HFF-Myc (cell line): ENCODE measurements around the gene DAG1.

Source experiments
- DNase-seq: peaks from one replicate; pipeline ENCODE4 v3.0.0-alpha.2; 2011; ENCODE audit warnings: low read depth; ENCODE audit errors: extremely low read depth
- H3K4me3 ChIP-seq: replicated peaks from 2 replicates; pipeline ENCODE4 v1.5.1; 2011; ENCODE audit warnings: low read depth, mild to moderate bottlenecking, control low read depth, low read length
- TF ChIP-seq, protein P1 (sequence below): IDR thresholded peaks from 2 replicates; pipeline ENCODE4 v1.5.1; 2012; ENCODE audit warnings: mild to moderate bottlenecking, low read depth, low read length, control low read depth; ENCODE audit errors: missing control alignments

Gene DAG1

DNA sequence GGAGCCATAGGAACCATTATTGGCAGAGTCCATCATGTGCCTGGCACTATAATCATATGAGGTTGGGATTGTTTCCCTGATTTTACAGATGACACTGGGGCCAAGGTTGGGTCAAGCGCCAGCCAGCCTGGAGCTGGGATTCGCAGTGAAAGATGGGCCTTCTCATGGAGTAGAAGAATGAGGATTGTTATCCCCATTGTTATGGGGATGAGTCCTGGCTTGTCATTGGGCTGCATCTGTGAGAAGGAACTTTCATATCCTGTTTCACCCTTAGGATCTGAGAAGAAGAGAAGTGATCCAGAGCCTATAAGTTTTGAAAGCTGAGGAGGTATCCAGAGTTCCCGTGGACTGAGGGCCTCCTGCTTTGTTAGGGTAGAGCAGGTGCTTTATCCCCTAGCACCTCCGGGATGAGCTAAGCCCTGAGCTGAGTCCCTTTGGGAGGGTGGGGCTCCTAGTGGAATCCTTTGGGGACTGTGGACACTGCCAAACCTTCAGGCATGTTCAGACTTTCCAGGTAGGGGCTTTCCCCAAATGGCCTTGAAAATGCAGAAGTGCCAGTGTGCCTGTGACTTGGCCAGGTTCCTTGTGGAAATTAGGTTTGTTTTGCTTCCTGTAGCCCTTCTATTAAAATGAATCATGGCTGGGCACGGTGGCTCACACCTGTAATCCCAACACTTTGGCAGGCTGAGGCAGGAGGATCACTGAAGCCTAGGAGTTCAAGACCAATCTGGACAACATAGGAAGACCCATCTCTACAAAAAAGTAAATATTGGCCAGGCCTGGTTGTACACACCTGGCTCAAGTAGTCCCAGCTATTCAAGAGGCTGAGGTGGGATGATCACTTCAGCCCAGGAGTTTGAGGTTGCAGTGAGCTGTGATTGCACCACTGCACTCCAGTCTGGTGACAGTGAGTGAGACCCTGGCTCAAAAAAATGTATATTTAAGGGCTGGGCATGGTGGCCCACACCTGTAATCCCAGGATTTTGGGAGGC is 54.0 kb downstream of the DAG1 start:
- no peak overlapping the region for H3K4me3 ChIP-seq
- TF ChIP-seq, protein P1, sequence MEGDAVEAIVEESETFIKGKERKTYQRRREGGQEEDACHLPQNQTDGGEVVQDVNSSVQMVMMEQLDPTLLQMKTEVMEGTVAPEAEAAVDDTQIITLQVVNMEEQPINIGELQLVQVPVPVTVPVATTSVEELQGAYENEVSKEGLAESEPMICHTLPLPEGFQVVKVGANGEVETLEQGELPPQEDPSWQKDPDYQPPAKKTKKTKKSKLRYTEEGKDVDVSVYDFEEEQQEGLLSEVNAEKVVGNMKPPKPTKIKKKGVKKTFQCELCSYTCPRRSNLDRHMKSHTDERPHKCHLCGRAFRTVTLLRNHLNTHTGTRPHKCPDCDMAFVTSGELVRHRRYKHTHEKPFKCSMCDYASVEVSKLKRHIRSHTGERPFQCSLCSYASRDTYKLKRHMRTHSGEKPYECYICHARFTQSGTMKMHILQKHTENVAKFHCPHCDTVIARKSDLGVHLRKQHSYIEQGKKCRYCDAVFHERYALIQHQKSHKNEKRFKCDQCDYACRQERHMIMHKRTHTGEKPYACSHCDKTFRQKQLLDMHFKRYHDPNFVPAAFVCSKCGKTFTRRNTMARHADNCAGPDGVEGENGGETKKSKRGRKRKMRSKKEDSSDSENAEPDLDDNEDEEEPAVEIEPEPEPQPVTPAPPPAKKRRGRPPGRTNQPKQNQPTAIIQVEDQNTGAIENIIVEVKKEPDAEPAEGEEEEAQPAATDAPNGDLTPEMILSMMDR, result no peak
- DNase-seq, result no peak

DNA sequence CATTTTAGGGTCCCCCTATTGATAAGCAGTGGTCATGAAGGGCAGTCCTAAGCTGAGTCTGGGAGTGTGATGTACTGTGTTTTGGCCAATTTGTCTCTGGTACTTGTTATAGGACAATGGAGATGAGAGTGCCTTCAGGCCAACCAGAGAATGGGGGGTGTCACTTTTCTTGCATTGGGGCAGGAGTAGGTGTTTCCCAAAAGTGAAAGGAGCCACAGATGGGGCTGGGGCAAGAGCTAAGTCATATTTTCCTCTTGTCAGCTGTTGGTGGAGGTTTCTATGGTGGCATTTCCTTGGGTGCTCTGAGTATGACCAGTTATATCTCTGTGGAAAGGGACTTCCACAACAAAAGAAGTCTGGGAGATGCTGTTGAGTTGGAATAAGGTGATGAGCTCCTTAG is 59.5 kb downstream of the DAG1 start:
- DNase-seq, result no peak
- H3K4me3 ChIP-seq, result no peak overlapping the region
- TF ChIP-seq, protein P1, result no peak

- TF ChIP-seq, protein P1, result no peak
- no peak for DNase-seq
- no peak overlapping the region for H3K4me3 ChIP-seq
Observed at GRCh38 chr3:49530231-49530630, 60.2 kb downstream of the DAG1 start.

DNA sequence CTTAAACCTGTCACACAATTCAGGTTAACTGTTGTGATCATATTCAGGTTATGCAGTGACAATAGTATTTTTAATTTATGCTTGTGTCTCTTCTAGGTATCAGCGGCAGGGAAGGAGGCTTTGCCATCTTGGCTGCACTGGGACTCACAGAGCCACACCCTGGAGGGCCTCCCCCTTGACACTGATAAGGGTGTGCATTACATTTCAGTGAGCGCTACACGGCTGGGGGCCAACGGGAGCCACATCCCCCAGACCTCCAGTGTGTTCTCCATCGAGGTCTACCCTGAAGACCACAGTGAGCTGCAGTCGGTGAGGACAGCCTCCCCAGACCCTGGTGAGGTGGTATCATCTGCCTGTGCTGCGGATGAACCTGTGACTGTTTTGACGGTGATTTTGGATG is 60.6 kb downstream of the DAG1 start:
- no peak overlapping the region for H3K4me3 ChIP-seq
- TF ChIP-seq, protein P1, result no peak
- DNase-seq, result no peak

DNA sequence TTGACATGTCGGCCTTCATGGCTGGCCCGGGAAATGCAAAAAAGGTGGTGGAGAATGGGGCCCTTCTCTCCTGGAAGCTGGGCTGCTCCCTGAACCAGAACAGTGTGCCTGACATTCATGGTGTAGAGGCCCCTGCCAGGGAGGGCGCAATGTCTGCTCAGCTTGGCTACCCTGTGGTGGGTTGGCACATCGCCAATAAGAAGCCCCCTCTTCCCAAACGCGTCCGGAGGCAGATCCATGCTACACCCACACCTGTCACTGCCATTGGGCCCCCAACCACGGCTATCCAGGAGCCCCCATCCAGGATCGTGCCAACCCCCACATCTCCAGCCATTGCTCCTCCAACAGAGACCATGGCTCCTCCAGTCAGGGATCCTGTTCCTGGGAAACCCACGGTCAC is 61.2 kb downstream of the DAG1 start:
- TF ChIP-seq, protein P1, result no peak
- no peak overlapping the region for H3K4me3 ChIP-seq
- no peak for DNase-seq

GRCh38 chr3:49531715-49532114 is 61.6 kb downstream of the DAG1 start:
- H3K4me3 ChIP-seq, result no peak overlapping the region
- TF ChIP-seq, protein P1, result no peak
- no peak for DNase-seq
